ENCODE data around the gene GLDC. TPM values are rescaled to one million over a fixed set of nuclear protein-coding genes. Genes with fewer than 3 reads are reported as not detected.

The GLDC gene
- total and polyA plus RNA-seq, 10 of the 15 experiments (the other 5 are each of a cell fraction or from before 2014, with no cell fraction given) = 33.1 to 165 (median 114) TPM

DNA sequence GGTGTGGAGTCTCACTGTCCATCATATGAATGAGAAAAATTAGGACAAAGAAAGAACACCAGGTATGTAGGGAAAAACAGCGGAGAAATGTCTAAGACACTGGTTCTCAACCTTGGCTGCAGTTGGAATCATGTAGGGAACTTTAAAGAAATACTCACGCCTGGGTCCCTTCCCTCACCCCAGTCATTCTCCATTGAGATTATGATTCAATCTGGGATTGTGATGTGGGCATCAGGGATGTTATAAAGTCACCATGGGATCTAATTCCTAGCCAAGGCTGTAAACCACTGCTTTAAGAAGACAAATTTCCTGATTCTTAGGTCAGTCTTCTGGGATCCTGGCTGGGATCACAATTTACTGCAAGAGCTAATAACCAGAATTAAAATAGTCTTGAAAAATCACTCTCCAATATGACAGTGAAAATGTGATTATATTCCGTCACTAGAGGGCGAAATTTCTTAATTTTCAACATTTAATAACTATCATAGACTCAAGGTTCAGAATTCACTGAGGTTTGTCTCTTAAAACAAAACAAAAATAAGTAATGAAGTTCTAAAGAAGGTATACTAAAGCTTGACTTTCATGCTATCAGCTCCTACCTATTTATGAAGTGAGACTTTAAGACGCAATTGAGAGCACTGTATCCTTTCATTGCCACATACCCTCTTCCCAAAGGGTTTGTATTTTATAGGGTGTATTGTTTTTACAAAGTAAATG lies 60.5 kb downstream of the GLDC start:
- FAIRE-seq = no peak
- intact Hi-C loops (cut with micrococcal nuclease; ENCODE audit: unreplicated experiment) = loop anchor here (1.0 kb wide), 3 partner anchors 82 to 154 kb away; no protein-coding TSS in a partner anchor

More for the DNA sequence above, 60.5 kb downstream of the GLDC start:
- Histone ChIP-seq H3K27me3 (replicated peaks in 1 of 2; ENCODE audit: control insufficient read depth in 2 of 2, insufficient read depth in 2 of 2, low read length in 1 of 2) (no peaks in the 10 kb centered on the region), H3K79me2 (ENCODE audit: control insufficient read depth, insufficient read depth, low read length) (no peaks in the 10 kb centered on the region), H3K9ac (ENCODE audit: control insufficient read depth, insufficient read depth, low read length) (no peak overlapping the region), H3K27ac (ENCODE audit: control insufficient read depth, insufficient read depth) (no peak overlapping the region), H3K4me1 (ENCODE audit: control insufficient read depth, insufficient read depth, low read length) (no peaks in the 10 kb centered on the region), H3K4me3 (no peak overlapping the region), H4K20me1 (ENCODE audit: control insufficient read depth, insufficient read depth) (no peaks in the 10 kb centered on the region), H3K36me3 (ENCODE audit: control insufficient read depth in 2 of 2, insufficient read depth in 2 of 2, low read length in 1 of 2) (peaks cover 10 to 21% of the 10 kb centered on the region in 2 experiments), H2AFZ (ENCODE audit: control insufficient read depth, low read depth, low read length) (no peak overlapping the region), H3K4me2 (ENCODE audit: control insufficient read depth, insufficient read depth) (no peak overlapping the region), H3K9me3 (replicated peaks; ENCODE audit: control insufficient read depth, insufficient read depth, low read length) (no peaks in the 10 kb centered on the region)
- ChIA-PET POLR2A (interaction anchor here (0.9 kb wide), 1 partner anchor 97 kb away, joined by 3 read pairs; no protein-coding TSS in a partner anchor), SMC1A (ENCODE audit: uncharacterized antibody, unreplicated experiment) (interaction anchor here (0.6 to 5.0 kb wide), 30 partner anchors 10 to 242 kb away, joined by 3 to 63 read pairs (median 6); no protein-coding TSS in a partner anchor), CTCF (interaction anchor here (0.7 to 5.8 kb wide), 39 partner anchors 8 to 331 kb away, joined by 3 to 64 read pairs (median 5); partner anchors contain the start of genes GLDC and KDM4C), RAD21 (ENCODE audit: unreplicated experiment) (interaction anchor here (0.6 to 3.1 kb wide), 25 partner anchors 10 to 242 kb away, joined by 3 to 29 read pairs (median 5); no protein-coding TSS in a partner anchor)
- DNase-seq (ENCODE audit: low read depth, low spot score) (no peak), ATAC-seq (peak; percentile 85)
- no TSS peak for BruUV-seq (replicated peaks)
- TF ChIP-seq, protein P1, sequence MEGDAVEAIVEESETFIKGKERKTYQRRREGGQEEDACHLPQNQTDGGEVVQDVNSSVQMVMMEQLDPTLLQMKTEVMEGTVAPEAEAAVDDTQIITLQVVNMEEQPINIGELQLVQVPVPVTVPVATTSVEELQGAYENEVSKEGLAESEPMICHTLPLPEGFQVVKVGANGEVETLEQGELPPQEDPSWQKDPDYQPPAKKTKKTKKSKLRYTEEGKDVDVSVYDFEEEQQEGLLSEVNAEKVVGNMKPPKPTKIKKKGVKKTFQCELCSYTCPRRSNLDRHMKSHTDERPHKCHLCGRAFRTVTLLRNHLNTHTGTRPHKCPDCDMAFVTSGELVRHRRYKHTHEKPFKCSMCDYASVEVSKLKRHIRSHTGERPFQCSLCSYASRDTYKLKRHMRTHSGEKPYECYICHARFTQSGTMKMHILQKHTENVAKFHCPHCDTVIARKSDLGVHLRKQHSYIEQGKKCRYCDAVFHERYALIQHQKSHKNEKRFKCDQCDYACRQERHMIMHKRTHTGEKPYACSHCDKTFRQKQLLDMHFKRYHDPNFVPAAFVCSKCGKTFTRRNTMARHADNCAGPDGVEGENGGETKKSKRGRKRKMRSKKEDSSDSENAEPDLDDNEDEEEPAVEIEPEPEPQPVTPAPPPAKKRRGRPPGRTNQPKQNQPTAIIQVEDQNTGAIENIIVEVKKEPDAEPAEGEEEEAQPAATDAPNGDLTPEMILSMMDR (IDR thresholded peaks at IDR 0.05 in 2 of 3, conservative IDR thresholded peaks at IDR 0.05 in 1 of 3; ENCODE audit: control insufficient read depth in 2 of 3, extremely low read depth in 1 of 3, insufficient read depth in 1 of 3, low read depth in 3 of 3, low read length in 3 of 3) = peak in 2 of 3 experiments; percentile 13 to 35; a peak in 3 of 6 replicates
- TF ChIP-seq RAD21 (IDR thresholded peaks at IDR 0.05; ENCODE audit: insufficient read depth, low read depth, low read length) (peak; percentile 42; the same call in 1 of the 2 replicates), SMC3 (IDR thresholded peaks at IDR 0.05; ENCODE audit: borderline replicate concordance, low read length) (peak; percentile 66; the same call in 1 of the 2 replicates)
- TF ChIP-seq, protein P2, sequence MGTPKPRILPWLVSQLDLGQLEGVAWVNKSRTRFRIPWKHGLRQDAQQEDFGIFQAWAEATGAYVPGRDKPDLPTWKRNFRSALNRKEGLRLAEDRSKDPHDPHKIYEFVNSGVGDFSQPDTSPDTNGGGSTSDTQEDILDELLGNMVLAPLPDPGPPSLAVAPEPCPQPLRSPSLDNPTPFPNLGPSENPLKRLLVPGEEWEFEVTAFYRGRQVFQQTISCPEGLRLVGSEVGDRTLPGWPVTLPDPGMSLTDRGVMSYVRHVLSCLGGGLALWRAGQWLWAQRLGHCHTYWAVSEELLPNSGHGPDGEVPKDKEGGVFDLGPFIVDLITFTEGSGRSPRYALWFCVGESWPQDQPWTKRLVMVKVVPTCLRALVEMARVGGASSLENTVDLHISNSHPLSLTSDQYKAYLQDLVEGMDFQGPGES (IDR thresholded peaks at IDR 0.05) = no peak
- WGBS (ENCODE audit: insufficient coverage, insufficient replicate concordance, low lambda C conversion rate, missing lambda C conversion rate) = 45% methylated on average over 5 of the region's 5 CpGs
- in situ Hi-C loops (cut with MboI) = loop anchor here (5.0 kb wide), 2 partner anchors 77 to 152 kb away; no protein-coding TSS in a partner anchor

Data from GM12878 (cell line).